ENCODE data around the gene RAB11B. TPM values are rescaled to one million over a fixed set of nuclear protein-coding genes. Genes with fewer than 3 reads are reported as not detected.
A peak's percentile ranks its signal among the peaks of the same experiment; 100 is the strongest.

Gene RAB11B
- total RNA-seq, 1 experiment from 2014 or later = 140 TPM

GRCh38 chr19:8366961-8367326, 23.2 kb upstream of the RAB11B start:
- TF ChIP-seq TCF7L2 (IDR thresholded peaks at IDR 0.05; ENCODE audit: borderline replicate concordance, extremely low read depth, insufficient read depth, insufficient read length) = no peak
- no peak for TF ChIP-seq FOSL1 (IDR thresholded peaks at IDR 0.05; ENCODE audit: low read depth)
- TF ChIP-seq RAD21 (IDR thresholded peaks at IDR 0.05; ENCODE audit: low read depth) = no peak
- no peak for TF ChIP-seq ELF1 (IDR thresholded peaks at IDR 0.05; ENCODE audit: borderline replicate concordance, low read depth)
- no peak for TF ChIP-seq EGR1 (IDR thresholded peaks at IDR 0.05; ENCODE audit: low read depth)
- TF ChIP-seq, protein P1, sequence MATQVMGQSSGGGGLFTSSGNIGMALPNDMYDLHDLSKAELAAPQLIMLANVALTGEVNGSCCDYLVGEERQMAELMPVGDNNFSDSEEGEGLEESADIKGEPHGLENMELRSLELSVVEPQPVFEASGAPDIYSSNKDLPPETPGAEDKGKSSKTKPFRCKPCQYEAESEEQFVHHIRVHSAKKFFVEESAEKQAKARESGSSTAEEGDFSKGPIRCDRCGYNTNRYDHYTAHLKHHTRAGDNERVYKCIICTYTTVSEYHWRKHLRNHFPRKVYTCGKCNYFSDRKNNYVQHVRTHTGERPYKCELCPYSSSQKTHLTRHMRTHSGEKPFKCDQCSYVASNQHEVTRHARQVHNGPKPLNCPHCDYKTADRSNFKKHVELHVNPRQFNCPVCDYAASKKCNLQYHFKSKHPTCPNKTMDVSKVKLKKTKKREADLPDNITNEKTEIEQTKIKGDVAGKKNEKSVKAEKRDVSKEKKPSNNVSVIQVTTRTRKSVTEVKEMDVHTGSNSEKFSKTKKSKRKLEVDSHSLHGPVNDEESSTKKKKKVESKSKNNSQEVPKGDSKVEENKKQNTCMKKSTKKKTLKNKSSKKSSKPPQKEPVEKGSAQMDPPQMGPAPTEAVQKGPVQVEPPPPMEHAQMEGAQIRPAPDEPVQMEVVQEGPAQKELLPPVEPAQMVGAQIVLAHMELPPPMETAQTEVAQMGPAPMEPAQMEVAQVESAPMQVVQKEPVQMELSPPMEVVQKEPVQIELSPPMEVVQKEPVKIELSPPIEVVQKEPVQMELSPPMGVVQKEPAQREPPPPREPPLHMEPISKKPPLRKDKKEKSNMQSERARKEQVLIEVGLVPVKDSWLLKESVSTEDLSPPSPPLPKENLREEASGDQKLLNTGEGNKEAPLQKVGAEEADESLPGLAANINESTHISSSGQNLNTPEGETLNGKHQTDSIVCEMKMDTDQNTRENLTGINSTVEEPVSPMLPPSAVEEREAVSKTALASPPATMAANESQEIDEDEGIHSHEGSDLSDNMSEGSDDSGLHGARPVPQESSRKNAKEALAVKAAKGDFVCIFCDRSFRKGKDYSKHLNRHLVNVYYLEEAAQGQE (IDR thresholded peaks at IDR 0.05; ENCODE audit: low read depth) = no peak
- no peak for TF ChIP-seq SRF (IDR thresholded peaks at IDR 0.05; ENCODE audit: low read depth)
- no peak for TF ChIP-seq EZH2 (IDR thresholded peaks at IDR 0.05)
- TF ChIP-seq, protein P2, sequence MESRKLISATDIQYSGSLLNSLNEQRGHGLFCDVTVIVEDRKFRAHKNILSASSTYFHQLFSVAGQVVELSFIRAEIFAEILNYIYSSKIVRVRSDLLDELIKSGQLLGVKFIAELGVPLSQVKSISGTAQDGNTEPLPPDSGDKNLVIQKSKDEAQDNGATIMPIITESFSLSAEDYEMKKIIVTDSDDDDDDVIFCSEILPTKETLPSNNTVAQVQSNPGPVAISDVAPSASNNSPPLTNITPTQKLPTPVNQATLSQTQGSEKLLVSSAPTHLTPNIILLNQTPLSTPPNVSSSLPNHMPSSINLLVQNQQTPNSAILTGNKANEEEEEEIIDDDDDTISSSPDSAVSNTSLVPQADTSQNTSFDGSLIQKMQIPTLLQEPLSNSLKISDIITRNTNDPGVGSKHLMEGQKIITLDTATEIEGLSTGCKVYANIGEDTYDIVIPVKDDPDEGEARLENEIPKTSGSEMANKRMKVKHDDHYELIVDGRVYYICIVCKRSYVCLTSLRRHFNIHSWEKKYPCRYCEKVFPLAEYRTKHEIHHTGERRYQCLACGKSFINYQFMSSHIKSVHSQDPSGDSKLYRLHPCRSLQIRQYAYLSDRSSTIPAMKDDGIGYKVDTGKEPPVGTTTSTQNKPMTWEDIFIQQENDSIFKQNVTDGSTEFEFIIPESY (IDR thresholded peaks at IDR 0.05; ENCODE audit: extremely low read depth, insufficient replicate concordance, low read length) = no peak
- TF ChIP-seq ZNF274 (IDR thresholded peaks at IDR 0.05; ENCODE audit: low read depth, low read length) = no peak
- TF ChIP-seq JUND (IDR thresholded peaks at IDR 0.05) = no peak
- no peak for TF ChIP-seq YY1 (IDR thresholded peaks at IDR 0.05; ENCODE audit: extremely low read depth, insufficient replicate concordance, low read depth, low read length)
- TF ChIP-seq POLR2AphosphoS5 (IDR thresholded peaks at IDR 0.05; ENCODE audit: low read depth, low read length) = no peak
- no peak overlapping the region for H2AFZ ChIP-seq (ENCODE audit: low read depth, low read length, poor library complexity, severe bottlenecking)
- no TSS peak for BruUV-seq (replicated peaks)
- no peak for DNase-seq (ENCODE audit: low read depth, low spot score)
- H4K20me1 ChIP-seq (ENCODE audit: insufficient read depth) = no peaks in the 10 kb centered on the region
- H3K9me3 ChIP-seq (ENCODE audit: control insufficient read depth in 1 of 2, insufficient read depth in 1 of 2, low read depth in 1 of 2, low read length in 2 of 2) = no peaks in the 10 kb centered on the region
- no peak for ATAC-seq
- CTCF ChIA-PET = no interaction called here
- POLR2A ChIA-PET = interaction anchor here (1.7 to 2.1 kb wide), 2 partner anchors 10 to 23 kb away, joined by 6 to 8 read pairs; partner anchors contain the start of gene RAB11B
- H3K27me3 ChIP-seq (ENCODE audit: insufficient read depth, low read length) = no peaks in the 10 kb centered on the region
- H3K9ac ChIP-seq (ENCODE audit: low read length) = peak overlapping the region; percentile 20; the same call in 1 of the 2 replicates
- no peaks in the 10 kb centered on the region for H3K79me2 ChIP-seq (ENCODE audit: insufficient read depth, low read length)
- H3K4me3 ChIP-seq (replicated peaks in 1 of 2; ENCODE audit: low read depth in 1 of 2, low read length in 2 of 2) = peak overlapping the region in 1 of 2 experiments; percentile 20; a peak in 2 of 4 replicates
- peaks cover 34 to 58% of the 10 kb centered on the region in 2 experiments for H3K4me1 ChIP-seq (ENCODE audit: control insufficient read depth in 1 of 2, insufficient read depth in 2 of 2, low read length in 2 of 2)
- RAD21 ChIA-PET (ENCODE audit: low non-redundant PET in 1 of 2, low total read pairs in 2 of 2, uncharacterized antibody in 2 of 2, unreplicated experiment in 2 of 2) = interaction anchor here in 1 of 2 experiments (0.6 kb wide), 1 partner anchor 1642 kb away, joined by 4 read pairs; no protein-coding TSS in a partner anchor
- H3K27ac ChIP-seq (ENCODE audit: low read depth, low read length) = no peak overlapping the region; the same call in 1 of the 2 replicates
- H3K9me2 ChIP-seq (ENCODE audit: insufficient read depth) = no peaks in the 10 kb centered on the region
- no peaks in the 10 kb centered on the region; a peak in 2 of 4 replicates for H3K36me3 ChIP-seq (ENCODE audit: control insufficient read depth in 1 of 2, insufficient read depth in 2 of 2, low read length in 2 of 2)
- intact Hi-C loops (cut with micrococcal nuclease) = no loop called here
- H3K4me2 ChIP-seq (ENCODE audit: low read length) = peak overlapping the region; percentile 68
